RPMI7951 (cell line): ENCODE measurements around the gene TMEM161B. TPM values are rescaled to one million over a fixed set of nuclear protein-coding genes. Genes with fewer than 3 reads are reported as not detected.
"Not testable (repeated sequence)": the region's sequence is repeated elsewhere in the genome, so short reads cannot be mapped to it uniquely, and the experiment has no call there.

ENCODE experiments used
- DNase-seq: peaks from one replicate; pipeline ENCODE4 v3.0.0-alpha.2; 2012; ENCODE audit warnings: low read depth
- total RNA-seq: library from RNA; depleted of rRNA; stranded (reverse); fragments of >200 nt; shearing (Covaris generic); gene quantifications from 2 replicates; pipeline ENCODE4 v1.2.3, GENCODE V29; 2014

Gene TMEM161B
- total RNA-seq, 1 experiment from 2014 or later: 13.6 TPM

DNA sequence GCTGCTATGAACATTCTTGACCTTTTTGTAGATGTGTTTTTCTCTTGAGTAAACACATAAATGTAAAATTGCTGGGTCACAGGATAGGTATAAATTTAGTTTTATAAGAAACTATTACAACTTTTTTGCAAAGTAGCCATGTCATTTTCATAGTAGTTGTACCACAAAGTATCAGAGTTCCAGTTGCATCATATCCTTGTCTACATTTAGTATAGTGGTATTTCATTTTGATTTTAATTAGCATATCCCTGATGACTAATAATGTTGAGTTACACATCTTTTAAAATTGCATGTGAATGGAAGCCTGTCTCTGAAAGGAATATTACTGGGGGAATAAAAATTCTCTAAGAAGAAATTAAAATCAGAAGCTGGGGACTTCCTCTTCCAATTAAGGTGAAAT, 85.4 kb downstream of the TMEM161B start:
- DNase-seq: no peak

DNA sequence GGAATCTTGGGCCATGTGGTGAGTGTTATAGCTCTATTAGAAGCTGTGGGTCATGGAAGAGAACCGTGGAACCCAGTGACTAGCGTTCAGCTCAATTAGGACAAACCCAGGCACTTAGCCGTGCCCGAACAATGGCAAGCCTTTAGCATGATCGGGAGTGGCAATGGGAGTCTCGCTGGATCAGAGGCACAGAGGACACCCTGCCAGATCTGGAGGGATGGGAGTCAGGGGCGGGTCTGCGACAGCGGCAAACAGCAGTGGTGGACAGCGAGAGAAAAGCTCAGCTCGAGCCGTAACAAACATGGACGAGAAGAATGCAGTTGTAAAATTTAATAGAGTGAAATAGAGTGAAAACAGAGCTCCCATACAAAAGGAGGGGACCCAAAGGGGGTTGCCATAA, 91.2 kb downstream of the TMEM161B start:
- not testable (repeated sequence) for DNase-seq

DNA sequence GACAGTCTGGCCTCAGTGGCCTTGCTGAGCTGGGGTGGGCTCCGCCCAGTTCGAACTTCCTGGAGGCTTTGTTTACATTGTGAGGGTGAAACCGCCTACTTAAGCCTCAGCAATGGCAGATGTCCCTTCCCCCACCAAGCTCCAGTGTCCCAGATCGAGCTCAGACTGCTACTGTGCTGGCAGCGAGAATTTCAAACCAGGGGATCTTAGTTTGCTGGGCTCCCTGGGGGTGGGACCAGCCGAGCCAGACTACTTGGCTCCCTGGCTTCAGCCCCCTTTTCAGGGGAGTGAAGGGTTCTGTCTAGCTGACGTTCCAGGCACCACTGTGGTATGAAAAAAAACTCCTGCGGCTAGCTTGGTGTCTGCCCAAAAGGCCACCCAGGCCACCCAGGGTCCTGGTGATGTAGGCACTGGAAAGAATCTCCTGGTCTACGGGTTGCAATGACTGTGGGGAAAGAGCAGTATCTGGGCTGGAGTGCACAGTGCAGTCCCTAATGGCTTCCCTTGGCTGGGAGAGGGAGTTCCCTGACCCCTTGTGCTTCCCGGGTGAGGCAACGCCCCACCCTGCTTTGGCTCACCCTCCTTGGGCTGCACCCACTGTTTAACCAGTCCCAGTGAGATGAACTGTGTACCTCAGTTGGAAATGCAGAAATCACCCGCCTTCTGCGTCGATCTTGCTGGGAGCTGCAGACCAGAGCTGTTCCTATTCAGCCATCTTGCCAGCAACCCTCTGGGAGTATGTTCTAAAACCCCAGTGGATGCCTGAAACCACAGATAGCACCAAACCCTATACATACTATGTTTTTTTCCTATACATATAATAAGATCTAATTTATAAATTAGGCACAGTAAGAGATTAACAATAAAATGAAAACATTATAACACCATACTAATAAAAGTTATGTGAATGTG, 95.5 kb downstream of the TMEM161B start:
- DNase-seq: peak; percentile 10

DNA sequence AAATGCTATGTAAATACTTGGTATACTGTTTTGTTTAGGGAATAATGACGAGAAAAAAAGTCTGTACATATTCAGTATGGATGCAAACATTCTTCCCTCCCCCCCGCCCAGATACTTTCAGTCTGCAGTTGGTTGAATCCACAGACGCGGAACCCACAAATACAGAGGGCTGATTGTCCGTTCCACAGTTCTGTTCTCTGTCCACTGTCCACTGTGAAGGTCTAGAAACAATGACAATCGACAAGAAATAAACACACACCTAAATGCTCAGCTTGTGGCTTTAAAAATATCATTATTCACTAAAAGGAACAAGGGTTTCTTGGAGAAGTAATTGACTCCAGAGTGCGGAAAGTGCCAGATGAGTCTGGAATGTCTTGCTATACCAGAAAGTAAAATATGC, 109.1 kb downstream of the TMEM161B start:
- no peak for DNase-seq

DNA sequence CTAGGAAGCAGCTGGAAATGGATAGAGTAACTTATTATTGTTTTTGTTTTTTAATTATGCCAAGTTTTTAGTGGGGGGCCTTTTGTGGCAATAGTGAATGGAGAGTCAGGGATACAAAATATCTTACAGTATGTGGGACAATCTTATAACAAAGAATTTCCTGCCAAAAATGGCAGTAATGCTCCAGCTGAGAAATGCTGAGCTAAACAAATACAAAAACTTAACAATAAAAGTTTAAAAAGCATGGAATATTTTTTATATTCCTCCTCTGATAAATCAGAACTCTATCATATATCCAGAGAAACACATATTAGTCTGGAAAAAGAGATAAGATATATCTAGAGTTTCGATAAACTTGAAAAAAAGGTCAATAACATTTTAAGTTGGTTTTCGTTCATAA, 110.6 kb downstream of the TMEM161B start:
- DNase-seq: no peak

DNA sequence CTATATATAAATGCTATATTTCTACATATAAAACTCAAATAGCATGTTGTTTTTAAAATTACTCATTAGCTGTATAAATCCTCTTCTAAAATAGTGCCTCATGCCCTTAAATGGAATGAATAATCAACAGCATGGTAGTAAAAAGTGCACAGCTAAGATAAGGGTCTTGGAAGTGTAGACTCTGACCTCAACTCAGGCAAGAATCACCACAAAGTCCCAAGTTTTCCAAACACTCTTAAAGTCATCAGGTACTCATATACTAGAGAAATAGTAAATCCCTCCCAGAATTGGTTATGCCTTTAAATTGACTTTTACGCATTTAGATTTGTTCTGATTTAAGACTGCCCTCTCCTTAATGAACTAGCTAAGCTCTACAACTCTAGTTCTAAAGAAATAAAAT, 113.8 kb downstream of the TMEM161B start:
- no peak for DNase-seq

DNA sequence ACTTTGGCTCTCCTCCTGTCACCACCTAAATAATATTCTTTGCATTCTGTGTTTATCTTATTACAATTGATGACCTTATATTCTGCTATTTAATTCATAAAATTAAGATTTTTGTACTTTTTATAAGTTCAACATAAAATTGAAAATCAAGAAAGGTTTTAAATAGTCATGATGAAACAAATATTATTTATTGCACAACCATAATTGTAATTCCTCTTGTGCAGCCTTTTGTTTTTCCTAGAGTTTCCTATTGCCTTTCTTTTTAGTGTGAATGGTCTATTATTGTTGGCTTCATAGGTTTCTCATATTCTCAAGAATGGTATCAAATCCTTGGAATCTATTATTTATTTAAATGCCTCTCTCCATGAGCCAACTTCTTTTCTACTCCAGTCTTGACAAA, 117.9 kb downstream of the TMEM161B start:
- no peak for DNase-seq

DNA sequence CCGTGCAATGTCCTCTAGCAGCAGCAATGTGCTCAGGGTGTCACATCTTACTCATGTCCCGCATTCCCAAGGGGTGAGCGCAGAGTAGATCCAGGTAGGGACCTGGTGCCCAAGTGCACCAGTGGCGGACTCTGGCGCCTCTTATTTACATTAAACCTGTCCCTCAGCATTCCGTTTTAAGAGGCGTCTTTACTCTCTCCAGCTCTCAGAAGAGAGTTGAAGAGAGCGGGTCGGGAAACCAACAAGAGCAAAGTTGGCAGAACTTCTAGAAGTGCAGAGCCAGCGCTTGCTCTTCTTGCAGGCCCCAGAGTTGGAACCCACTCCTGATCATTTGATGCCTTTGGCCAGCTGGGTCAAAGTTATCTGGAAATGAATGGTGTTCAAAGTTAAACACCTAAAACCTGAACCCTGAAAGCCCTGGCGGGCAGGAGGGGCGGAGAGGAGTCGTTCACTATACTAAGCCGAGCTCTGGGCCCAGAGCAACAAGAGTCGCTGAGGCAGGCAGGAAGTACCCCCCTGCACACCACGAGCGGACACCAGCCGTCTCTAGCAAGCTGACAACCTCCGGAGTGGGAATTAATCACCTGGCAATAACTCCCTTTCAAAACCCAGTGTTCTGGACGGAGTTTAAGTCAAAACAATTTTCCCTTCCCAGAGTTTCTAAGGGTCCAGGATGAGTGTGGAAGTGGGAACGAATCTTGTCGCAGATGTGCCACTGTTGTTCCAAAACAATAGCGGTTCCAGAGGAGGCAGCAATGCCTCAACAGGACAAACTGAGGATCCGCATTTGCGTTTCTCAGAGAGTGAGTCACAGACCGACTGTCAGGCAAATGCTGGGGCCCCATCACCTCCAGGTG, 122.8 kb downstream of the TMEM161B start:
- DNase-seq: no peak

DNA sequence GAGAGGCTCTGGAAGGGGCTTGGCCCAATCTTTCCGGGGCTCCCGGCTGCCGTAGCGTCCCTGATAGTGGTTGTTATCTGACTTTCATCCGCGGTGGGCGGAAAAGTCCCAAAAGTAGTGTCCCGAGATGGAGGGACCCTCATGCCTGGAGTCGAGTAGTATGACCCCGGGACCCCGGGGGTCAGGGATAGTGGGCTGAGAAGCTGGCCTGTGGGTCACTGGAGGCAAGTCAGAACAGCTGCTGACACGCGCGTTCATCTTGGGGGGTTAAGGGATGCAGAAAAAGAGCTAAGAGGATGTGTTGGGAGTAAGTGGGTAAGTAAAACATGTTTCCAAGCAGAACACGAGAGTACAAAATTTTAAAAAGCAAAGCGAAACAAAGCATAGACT, 123.4 kb downstream of the TMEM161B start:
- no peak for DNase-seq
